Measurements from ENCODE around the gene YPEL4.

YPEL4 gene

DNA sequence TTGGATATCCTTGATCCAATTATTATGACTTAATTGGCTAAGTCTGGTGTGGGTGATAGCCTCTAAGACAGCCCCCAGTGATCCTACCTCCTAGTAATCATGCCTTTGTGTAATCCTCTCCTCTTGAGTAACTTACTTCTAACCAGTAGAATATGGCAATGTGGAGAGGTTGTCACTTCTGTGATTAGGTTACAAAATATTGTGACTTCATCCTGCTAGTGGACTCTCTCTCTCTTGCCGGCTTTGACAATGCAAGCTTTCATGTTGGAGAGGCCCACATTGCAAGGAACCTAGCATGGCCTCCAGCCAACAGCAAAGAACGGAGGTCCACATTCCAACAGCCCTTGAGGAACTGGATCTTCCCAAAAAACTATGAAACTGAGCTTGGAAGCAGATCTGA lies 19.5 kb downstream of the YPEL4 start:
- no peak for TF ChIP-seq TAF1 (IDR thresholded peaks at IDR 0.05; ENCODE audit: low read depth)
- no peak for TF ChIP-seq NFIC (IDR thresholded peaks at IDR 0.05)
- no peak for TF ChIP-seq FOXM1 (IDR thresholded peaks at IDR 0.05; ENCODE audit: borderline replicate concordance, low read depth)
- TF ChIP-seq ZBTB7A (IDR thresholded peaks at IDR 0.05; ENCODE audit: low read depth), result no peak
- TF ChIP-seq, protein P1, sequence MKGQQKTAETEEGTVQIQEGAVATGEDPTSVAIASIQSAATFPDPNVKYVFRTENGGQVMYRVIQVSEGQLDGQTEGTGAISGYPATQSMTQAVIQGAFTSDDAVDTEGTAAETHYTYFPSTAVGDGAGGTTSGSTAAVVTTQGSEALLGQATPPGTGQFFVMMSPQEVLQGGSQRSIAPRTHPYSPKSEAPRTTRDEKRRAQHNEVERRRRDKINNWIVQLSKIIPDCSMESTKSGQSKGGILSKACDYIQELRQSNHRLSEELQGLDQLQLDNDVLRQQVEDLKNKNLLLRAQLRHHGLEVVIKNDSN (IDR thresholded peaks at IDR 0.05), result no peak
- TF ChIP-seq, protein P2, sequence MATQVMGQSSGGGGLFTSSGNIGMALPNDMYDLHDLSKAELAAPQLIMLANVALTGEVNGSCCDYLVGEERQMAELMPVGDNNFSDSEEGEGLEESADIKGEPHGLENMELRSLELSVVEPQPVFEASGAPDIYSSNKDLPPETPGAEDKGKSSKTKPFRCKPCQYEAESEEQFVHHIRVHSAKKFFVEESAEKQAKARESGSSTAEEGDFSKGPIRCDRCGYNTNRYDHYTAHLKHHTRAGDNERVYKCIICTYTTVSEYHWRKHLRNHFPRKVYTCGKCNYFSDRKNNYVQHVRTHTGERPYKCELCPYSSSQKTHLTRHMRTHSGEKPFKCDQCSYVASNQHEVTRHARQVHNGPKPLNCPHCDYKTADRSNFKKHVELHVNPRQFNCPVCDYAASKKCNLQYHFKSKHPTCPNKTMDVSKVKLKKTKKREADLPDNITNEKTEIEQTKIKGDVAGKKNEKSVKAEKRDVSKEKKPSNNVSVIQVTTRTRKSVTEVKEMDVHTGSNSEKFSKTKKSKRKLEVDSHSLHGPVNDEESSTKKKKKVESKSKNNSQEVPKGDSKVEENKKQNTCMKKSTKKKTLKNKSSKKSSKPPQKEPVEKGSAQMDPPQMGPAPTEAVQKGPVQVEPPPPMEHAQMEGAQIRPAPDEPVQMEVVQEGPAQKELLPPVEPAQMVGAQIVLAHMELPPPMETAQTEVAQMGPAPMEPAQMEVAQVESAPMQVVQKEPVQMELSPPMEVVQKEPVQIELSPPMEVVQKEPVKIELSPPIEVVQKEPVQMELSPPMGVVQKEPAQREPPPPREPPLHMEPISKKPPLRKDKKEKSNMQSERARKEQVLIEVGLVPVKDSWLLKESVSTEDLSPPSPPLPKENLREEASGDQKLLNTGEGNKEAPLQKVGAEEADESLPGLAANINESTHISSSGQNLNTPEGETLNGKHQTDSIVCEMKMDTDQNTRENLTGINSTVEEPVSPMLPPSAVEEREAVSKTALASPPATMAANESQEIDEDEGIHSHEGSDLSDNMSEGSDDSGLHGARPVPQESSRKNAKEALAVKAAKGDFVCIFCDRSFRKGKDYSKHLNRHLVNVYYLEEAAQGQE (IDR thresholded peaks at IDR 0.05; ENCODE audit: low read depth), result no peak
- TF ChIP-seq EGR1 (IDR thresholded peaks at IDR 0.05), result no peak
- TF ChIP-seq TEAD4 (IDR thresholded peaks at IDR 0.05), result no peak
- TF ChIP-seq CEBPB (IDR thresholded peaks at IDR 0.05), result no peak
- no peak for TF ChIP-seq RAD21 (IDR thresholded peaks at IDR 0.05; ENCODE audit: low read depth)
- no peak for TF ChIP-seq TCF12 (IDR thresholded peaks at IDR 0.05; ENCODE audit: low read depth)
- TF ChIP-seq EP300 (IDR thresholded peaks at IDR 0.05; ENCODE audit: borderline replicate concordance), result no peak
- no peak for TF ChIP-seq CREB1 (IDR thresholded peaks at IDR 0.05; ENCODE audit: low read depth)
- TF ChIP-seq, protein P3, sequence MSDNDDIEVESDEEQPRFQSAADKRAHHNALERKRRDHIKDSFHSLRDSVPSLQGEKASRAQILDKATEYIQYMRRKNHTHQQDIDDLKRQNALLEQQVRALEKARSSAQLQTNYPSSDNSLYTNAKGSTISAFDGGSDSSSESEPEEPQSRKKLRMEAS (IDR thresholded peaks at IDR 0.05), result no peak
- no peak for TF ChIP-seq YY1 (IDR thresholded peaks at IDR 0.05; ENCODE audit: low read depth)

DNA sequence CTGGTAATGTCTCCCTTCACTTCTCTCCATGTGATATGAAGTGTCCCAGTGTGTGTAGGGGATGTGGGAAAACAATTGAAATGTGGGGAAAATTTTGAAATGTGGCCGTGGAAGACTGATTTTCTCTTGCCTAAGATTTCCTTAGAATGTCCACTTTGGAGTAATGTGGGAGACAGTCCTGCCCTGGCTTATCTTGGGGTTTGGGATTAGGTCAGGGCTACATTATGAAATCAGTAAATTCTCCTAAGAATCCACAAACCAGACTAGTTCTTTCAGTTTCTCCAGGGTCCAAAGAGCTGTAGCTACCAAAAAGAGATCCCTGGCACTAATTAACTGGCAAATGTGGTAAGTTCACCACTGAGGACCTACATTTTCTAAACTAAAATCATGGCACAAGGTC lies 22.8 kb downstream of the YPEL4 start:
- no peak for TF ChIP-seq YY1 (IDR thresholded peaks at IDR 0.05; ENCODE audit: low read depth)
- no peak for TF ChIP-seq TEAD4 (IDR thresholded peaks at IDR 0.05)
- no peak for TF ChIP-seq EGR1 (IDR thresholded peaks at IDR 0.05)
- TF ChIP-seq ZBTB7A (IDR thresholded peaks at IDR 0.05; ENCODE audit: low read depth), result no peak
- TF ChIP-seq, protein P1 (IDR thresholded peaks at IDR 0.05), result no peak
- TF ChIP-seq CEBPB (IDR thresholded peaks at IDR 0.05), result no peak
- TF ChIP-seq NFIC (IDR thresholded peaks at IDR 0.05), result no peak
- TF ChIP-seq RAD21 (IDR thresholded peaks at IDR 0.05; ENCODE audit: low read depth), result no peak
- TF ChIP-seq TAF1 (IDR thresholded peaks at IDR 0.05; ENCODE audit: low read depth), result no peak
- TF ChIP-seq CREB1 (IDR thresholded peaks at IDR 0.05; ENCODE audit: low read depth), result no peak
- TF ChIP-seq TCF12 (IDR thresholded peaks at IDR 0.05; ENCODE audit: low read depth), result no peak
- TF ChIP-seq, protein P3 (IDR thresholded peaks at IDR 0.05), result no peak
- TF ChIP-seq EP300 (IDR thresholded peaks at IDR 0.05; ENCODE audit: borderline replicate concordance), result no peak
- TF ChIP-seq, protein P2 (IDR thresholded peaks at IDR 0.05; ENCODE audit: low read depth), result no peak

DNA sequence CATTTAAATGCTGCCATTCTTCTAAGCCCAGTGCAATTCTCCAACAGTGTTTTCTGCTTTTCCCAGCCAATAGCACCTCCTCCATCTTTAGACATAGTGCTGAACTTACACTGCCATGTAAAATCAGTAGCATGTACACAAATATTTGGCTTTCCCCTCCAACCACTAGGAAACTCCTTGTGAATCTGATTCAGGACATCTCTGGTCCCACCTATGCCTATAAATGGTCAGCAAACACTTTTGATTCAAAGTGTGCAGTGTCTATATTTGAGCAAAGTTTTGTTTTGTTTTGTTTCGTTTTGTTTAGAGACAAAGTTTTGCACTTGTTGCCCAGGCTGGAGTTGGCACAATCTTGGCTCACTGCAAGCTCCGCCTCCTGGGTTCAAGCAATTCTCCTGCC lies 24.8 kb downstream of the YPEL4 start:
- TF ChIP-seq YY1 (IDR thresholded peaks at IDR 0.05; ENCODE audit: low read depth) (no peak), TAF1 (IDR thresholded peaks at IDR 0.05; ENCODE audit: low read depth) (no peak), CREB1 (IDR thresholded peaks at IDR 0.05; ENCODE audit: low read depth) (no peak), EGR1 (IDR thresholded peaks at IDR 0.05) (no peak), EP300 (IDR thresholded peaks at IDR 0.05; ENCODE audit: borderline replicate concordance) (no peak), NFIC (IDR thresholded peaks at IDR 0.05) (no peak), TEAD4 (IDR thresholded peaks at IDR 0.05) (no peak), RAD21 (IDR thresholded peaks at IDR 0.05; ENCODE audit: low read depth) (no peak), FOXM1 (IDR thresholded peaks at IDR 0.05; ENCODE audit: borderline replicate concordance, low read depth) (no peak), ZBTB7A (IDR thresholded peaks at IDR 0.05; ENCODE audit: low read depth) (no peak), CEBPB (IDR thresholded peaks at IDR 0.05) (no peak), TCF12 (IDR thresholded peaks at IDR 0.05; ENCODE audit: low read depth) (no peak)
- TF ChIP-seq, protein P1 (IDR thresholded peaks at IDR 0.05), result no peak
- TF ChIP-seq, protein P3 (IDR thresholded peaks at IDR 0.05), result no peak
- TF ChIP-seq, protein P2 (IDR thresholded peaks at IDR 0.05; ENCODE audit: low read depth), result no peak
